Activated T-helper 17 cell treated with anti-CD3 and anti-CD28 coated beads, Interleukin-2, amount 50 U/mL, for 72 hours (primary cell): Measurements from ENCODE around the gene LARP4. TPM values are rescaled to one million over a fixed set of nuclear protein-coding genes. Genes with fewer than 3 reads are reported as not detected.
"Not testable (repeated sequence)": the region's sequence is repeated elsewhere in the genome, so short reads cannot be mapped to it uniquely, and the experiment has no call there.

Source experiments
- ATAC-seq: fragments of 150-1000 bp; cut with Tn5 transposase; replicated peaks from 2 replicates; pipeline ENCODE4 v1.10.0; 2021; ENCODE audit warnings: mild to moderate bottlenecking, moderate library complexity
- H3K27ac Mint-ChIP-seq: one replicate; pipeline ENCODE4 v1.8.0; 2022; ENCODE audit warnings: mixed read lengths
- H3K27me3 Mint-ChIP-seq: one replicate; pipeline ENCODE4 v1.8.0; 2022; ENCODE audit warnings: mixed read lengths
- H3K36me3 Mint-ChIP-seq: one replicate; pipeline ENCODE4 v1.8.0; 2022; ENCODE audit warnings: low read depth, mild to moderate bottlenecking, mixed read lengths
- H3K4me1 Mint-ChIP-seq: one replicate; pipeline ENCODE4 v1.8.0; 2022; ENCODE audit warnings: mixed read lengths
- H3K4me3 Mint-ChIP-seq: one replicate; pipeline ENCODE4 v1.8.0; 2022; ENCODE audit warnings: mild to moderate bottlenecking, mixed read lengths
- H3K9me3 Mint-ChIP-seq: one replicate; pipeline ENCODE4 v1.8.0; 2022; ENCODE audit warnings: mixed read lengths
- total RNA-seq, 2 donors: library from RNA; stranded (reverse); gene quantifications; one replicate each; pipeline ENCODE4 v1.2.3, GENCODE V29; 2022

Gene LARP4
- total RNA-seq, 2 donors from 2014 or later, result 35.2 to 80.7 TPM

GRCh38 chr12:50419112-50419909 lies 18.6 kb downstream of the LARP4 start:
- Mint-ChIP-seq H3K27me3 (no peaks in the 10 kb centered on the region), H3K4me1 (peaks cover 27% of the 10 kb centered on the region), H3K27ac (peak overlapping the region; percentile 58), H3K4me3 (no peak overlapping the region), H3K36me3 (peaks cover 63% of the 10 kb centered on the region), H3K9me3 (no peaks in the 10 kb centered on the region)
- no peak for ATAC-seq

- H3K4me1 Mint-ChIP-seq, result peaks cover 26% of the 10 kb centered on the region
- not testable (repeated sequence) for H3K9me3 Mint-ChIP-seq, H3K27me3 Mint-ChIP-seq, ATAC-seq, H3K4me3 Mint-ChIP-seq, H3K27ac Mint-ChIP-seq
- H3K36me3 Mint-ChIP-seq, result peaks cover 62% of the 10 kb centered on the region
Measured at GRCh38 chr12:50422855-50423254, 22.2 kb downstream of the LARP4 start.

GRCh38 chr12:50423342-50423741 lies 22.7 kb downstream of the LARP4 start:
- ATAC-seq, H3K4me3 Mint-ChIP-seq, H3K9me3 Mint-ChIP-seq, H3K27me3 Mint-ChIP-seq, H3K27ac Mint-ChIP-seq: not testable (repeated sequence)
- Mint-ChIP-seq H3K36me3 (peaks cover 62% of the 10 kb centered on the region), H3K4me1 (peaks cover 21% of the 10 kb centered on the region)

GRCh38 chr12:50425589-50426258 lies 25.0 kb downstream of the LARP4 start:
- no peak for ATAC-seq
- Mint-ChIP-seq H3K4me1 (peaks cover 13% of the 10 kb centered on the region), H3K27ac (peak overlapping the region; percentile 71), H3K27me3 (no peaks in the 10 kb centered on the region), H3K4me3 (no peak overlapping the region), H3K36me3 (peaks cover 70% of the 10 kb centered on the region), H3K9me3 (no peaks in the 10 kb centered on the region)

- H3K36me3 Mint-ChIP-seq, result peaks cover 100% of the 10 kb centered on the region
- not testable (repeated sequence) for H3K27me3 Mint-ChIP-seq, ATAC-seq, H3K9me3 Mint-ChIP-seq, H3K4me1 Mint-ChIP-seq, H3K4me3 Mint-ChIP-seq, H3K27ac Mint-ChIP-seq
Measured at GRCh38 chr12:50431656-50432055, 31.0 kb downstream of the LARP4 start.

- H3K27ac Mint-ChIP-seq, result peak overlapping the region; percentile 44
- H3K27me3 Mint-ChIP-seq, result no peaks in the 10 kb centered on the region
- H3K9me3 Mint-ChIP-seq, result no peaks in the 10 kb centered on the region
- H3K4me1 Mint-ChIP-seq, result peaks cover 5% of the 10 kb centered on the region
- ATAC-seq, result no peak
- no peak overlapping the region for H3K4me3 Mint-ChIP-seq
- H3K36me3 Mint-ChIP-seq, result peaks cover 100% of the 10 kb centered on the region
Measured at GRCh38 chr12:50440288-50440687, 39.6 kb downstream of the LARP4 start.

- peaks cover 98% of the 10 kb centered on the region for H3K36me3 Mint-ChIP-seq
Measured at GRCh38 chr12:50441763-50442162, 41.1 kb downstream of the LARP4 start.

GRCh38 chr12:50442178-50442908 lies 41.7 kb downstream of the LARP4 start:
- Mint-ChIP-seq H3K4me3 (no peak overlapping the region), H3K36me3 (peaks cover 97% of the 10 kb centered on the region)
- ATAC-seq, result peak; percentile 96

More at GRCh38 chr12:50441763-50442162, 41.1 kb downstream of the LARP4 start:
- no peaks in the 10 kb centered on the region for H3K27me3 Mint-ChIP-seq
- no peak for ATAC-seq
- no peaks in the 10 kb centered on the region for H3K9me3 Mint-ChIP-seq
- peaks cover 9% of the 10 kb centered on the region for H3K4me1 Mint-ChIP-seq
- H3K27ac Mint-ChIP-seq, result no peak overlapping the region
- no peak overlapping the region for H3K4me3 Mint-ChIP-seq

GRCh38 chr12:50449671-50450070 lies 49.0 kb downstream of the LARP4 start:
- H3K4me3 Mint-ChIP-seq, H3K9me3 Mint-ChIP-seq, H3K27me3 Mint-ChIP-seq, ATAC-seq, H3K27ac Mint-ChIP-seq: not testable (repeated sequence)
- peaks cover 14% of the 10 kb centered on the region for H3K4me1 Mint-ChIP-seq
- peaks cover 96% of the 10 kb centered on the region for H3K36me3 Mint-ChIP-seq

More at GRCh38 chr12:50442178-50442908, 41.7 kb downstream of the LARP4 start:
- Mint-ChIP-seq H3K9me3 (no peaks in the 10 kb centered on the region), H3K4me1 (peaks cover 9% of the 10 kb centered on the region), H3K27ac (peak overlapping the region; percentile 71), H3K27me3 (no peaks in the 10 kb centered on the region)

- H3K9me3 Mint-ChIP-seq, result no peaks in the 10 kb centered on the region
- peaks cover 10% of the 10 kb centered on the region for H3K4me1 Mint-ChIP-seq
- no peak for ATAC-seq
- H3K27me3 Mint-ChIP-seq, result no peaks in the 10 kb centered on the region
- H3K36me3 Mint-ChIP-seq, result peaks cover 92% of the 10 kb centered on the region
- H3K4me3 Mint-ChIP-seq, result no peak overlapping the region
- H3K27ac Mint-ChIP-seq, result no peak overlapping the region
Measured at GRCh38 chr12:50452795-50453194, 52.1 kb downstream of the LARP4 start.

- ATAC-seq, result no peak
Measured at GRCh38 chr12:50453872-50454271, 53.2 kb downstream of the LARP4 start.

GRCh38 chr12:50458606-50459005 lies 57.9 kb downstream of the LARP4 start:
- Mint-ChIP-seq H3K27me3 (no peaks in the 10 kb centered on the region), H3K36me3 (peaks cover 86% of the 10 kb centered on the region)

More at GRCh38 chr12:50453872-50454271, 53.2 kb downstream of the LARP4 start:
- H3K27me3 Mint-ChIP-seq, result no peaks in the 10 kb centered on the region
- peaks cover 6% of the 10 kb centered on the region for H3K4me1 Mint-ChIP-seq
- H3K4me3 Mint-ChIP-seq, result no peak overlapping the region
- H3K27ac Mint-ChIP-seq, result no peak overlapping the region
- no peaks in the 10 kb centered on the region for H3K9me3 Mint-ChIP-seq
- peaks cover 92% of the 10 kb centered on the region for H3K36me3 Mint-ChIP-seq

GRCh38 chr12:50467439-50467838 lies 66.8 kb downstream of the LARP4 start:
- ATAC-seq, result no peak
- Mint-ChIP-seq H3K9me3 (no peaks in the 10 kb centered on the region), H3K4me1 (no peaks in the 10 kb centered on the region), H3K36me3 (peaks cover 93% of the 10 kb centered on the region), H3K4me3 (no peak overlapping the region), H3K27ac (no peak overlapping the region), H3K27me3 (no peaks in the 10 kb centered on the region)

More at GRCh38 chr12:50458606-50459005, 57.9 kb downstream of the LARP4 start:
- Mint-ChIP-seq H3K4me1 (no peaks in the 10 kb centered on the region), H3K4me3 (no peak overlapping the region), H3K9me3 (no peaks in the 10 kb centered on the region), H3K27ac (no peak overlapping the region)
- no peak for ATAC-seq

GRCh38 chr12:50477241-50477832 lies 76.7 kb downstream of the LARP4 start:
- Mint-ChIP-seq H3K4me3 (no peak overlapping the region), H3K9me3 (no peaks in the 10 kb centered on the region), H3K36me3 (peaks cover 64% of the 10 kb centered on the region), H3K4me1 (no peaks in the 10 kb centered on the region), H3K27ac (peak overlapping the region; percentile 57), H3K27me3 (no peaks in the 10 kb centered on the region)
- ATAC-seq, result peak; percentile 61
